NCI-H345 treated with DMSO at 0.1 percent for 48 hours (cell line): ENCODE data around the gene POMC.
"Not testable (repeated sequence)": the region's sequence is repeated elsewhere in the genome, so short reads cannot be mapped to it uniquely, and the experiment has no call there.

Experiments used
- DNase-seq: peaks from one replicate; lab custom pipeline; 2025; ENCODE audit not compliant: unreplicated experiment; lab: John Stamatoyannopoulos, UW

The POMC gene

GRCh38 chr2:25177211-25177611 is 8.8 kb upstream of the POMC start:
- no peak for DNase-seq

- DNase-seq = no peak
Measured at GRCh38 chr2:25176541-25177181, 8.3 kb upstream of the POMC start.

GRCh38 chr2:25176138-25176537 is 7.8 kb upstream of the POMC start:
- DNase-seq = no peak

- DNase-seq = peak; percentile 25
Measured at GRCh38 chr2:25174192-25174861, 5.9 kb upstream of the POMC start.

- DNase-seq = no peak
Measured at GRCh38 chr2:25173719-25174118, 5.3 kb upstream of the POMC start.

- DNase-seq = no peak
Measured at GRCh38 chr2:25170888-25171287, 2.5 kb upstream of the POMC start.

GRCh38 chr2:25169073-25169470 is 692 bp upstream of the POMC start:
- DNase-seq = no peak

GRCh38 chr2:25165992-25166875 is 2.1 kb downstream of the POMC start:
- DNase-seq = peak; percentile 50

GRCh38 chr2:25164561-25164960 is 3.8 kb downstream of the POMC start:
- DNase-seq = no peak

GRCh38 chr2:25162061-25162460 is 6.3 kb downstream of the POMC start:
- not testable (repeated sequence) for DNase-seq

GRCh38 chr2:25161055-25161781 is 7.2 kb downstream of the POMC start:
- no peak for DNase-seq

- DNase-seq = no peak
Measured at GRCh38 chr2:25160376-25160775, 8.0 kb downstream of the POMC start.

- DNase-seq = no peak
Measured at GRCh38 chr2:25159949-25160348, 8.4 kb downstream of the POMC start.

- no peak for DNase-seq
Measured at GRCh38 chr2:25158096-25158852, 10.1 kb downstream of the POMC start.

- no peak for DNase-seq
Measured at GRCh38 chr2:25155401-25155800, 13.0 kb downstream of the POMC start.

- no peak for DNase-seq
Measured at GRCh38 chr2:25151718-25152117, 16.7 kb downstream of the POMC start.

- not testable (repeated sequence) for DNase-seq
Measured at GRCh38 chr2:25150993-25151392, 17.4 kb downstream of the POMC start.

GRCh38 chr2:25149646-25150045 is 18.7 kb downstream of the POMC start:
- no peak for DNase-seq

GRCh38 chr2:25146896-25147295 is 21.5 kb downstream of the POMC start:
- DNase-seq = no peak

- DNase-seq = no peak
Measured at GRCh38 chr2:25145803-25146202, 22.6 kb downstream of the POMC start.

- no peak for DNase-seq
Measured at GRCh38 chr2:25141120-25141519, 27.3 kb downstream of the POMC start.
